ENCODE results near the gene ZNF438.

The ZNF438 gene

DNA sequence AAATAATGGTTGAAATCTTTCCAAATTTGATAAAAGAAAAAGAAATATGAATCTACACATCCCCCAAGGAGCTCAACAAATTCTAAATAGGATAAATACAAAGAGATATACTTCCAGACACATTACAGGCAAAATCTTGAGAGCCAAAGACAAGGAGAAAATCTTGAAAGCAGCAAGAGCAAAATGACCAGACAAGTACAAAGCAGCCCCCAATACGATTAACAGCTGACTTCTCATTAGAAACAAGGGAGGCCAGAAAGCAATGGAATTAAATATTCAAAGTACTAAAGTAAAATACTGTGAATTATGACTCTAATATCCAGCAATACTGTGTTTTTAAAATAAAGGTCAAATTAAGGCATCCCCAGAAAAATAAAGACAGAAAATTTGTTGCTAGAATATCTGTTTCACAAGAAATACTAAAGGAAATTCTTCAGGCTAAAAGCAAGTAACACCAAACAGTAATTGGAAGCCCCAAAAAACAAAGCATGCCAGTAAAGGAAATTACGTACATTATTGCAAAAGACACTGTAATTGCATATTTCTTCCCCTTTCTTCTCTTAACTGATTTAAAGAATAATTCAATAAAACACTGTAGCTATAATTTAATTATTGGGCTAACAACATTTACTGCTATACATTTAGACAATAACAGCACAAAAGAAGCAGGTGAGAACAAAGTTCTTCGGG lies 36.4 kb downstream of the ZNF438 start:
- no peak for TF ChIP-seq CTCF (IDR thresholded peaks at IDR 0.05; ENCODE audit: borderline replicate concordance, insufficient read depth, low read depth, low read length)
- H3K4me3 ChIP-seq (ENCODE audit: low read depth, low read length) = no peak overlapping the region

DNA sequence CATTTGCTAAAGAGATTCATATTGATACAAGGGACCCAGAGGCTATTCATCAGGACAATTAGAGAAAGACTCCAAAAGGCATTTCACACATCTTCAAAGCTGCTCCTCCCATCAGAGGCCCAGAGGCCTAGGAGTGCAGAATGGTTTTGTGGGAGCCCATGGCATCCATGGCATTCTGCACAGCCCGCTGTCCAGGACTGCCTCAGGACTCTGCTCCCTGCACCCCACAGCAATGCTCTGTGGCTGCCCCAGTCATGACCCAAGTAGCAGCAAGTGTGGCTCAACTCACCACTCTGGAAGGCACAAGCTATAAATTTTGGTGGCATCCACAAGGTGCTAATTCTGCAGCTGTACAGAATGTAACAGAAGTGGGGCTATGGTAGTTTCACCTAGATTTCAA lies 38.5 kb downstream of the ZNF438 start:
- no peak for TF ChIP-seq CTCF (IDR thresholded peaks at IDR 0.05; ENCODE audit: borderline replicate concordance, insufficient read depth, low read depth, low read length)
- no peak overlapping the region for H3K4me3 ChIP-seq (ENCODE audit: low read depth, low read length)

DNA sequence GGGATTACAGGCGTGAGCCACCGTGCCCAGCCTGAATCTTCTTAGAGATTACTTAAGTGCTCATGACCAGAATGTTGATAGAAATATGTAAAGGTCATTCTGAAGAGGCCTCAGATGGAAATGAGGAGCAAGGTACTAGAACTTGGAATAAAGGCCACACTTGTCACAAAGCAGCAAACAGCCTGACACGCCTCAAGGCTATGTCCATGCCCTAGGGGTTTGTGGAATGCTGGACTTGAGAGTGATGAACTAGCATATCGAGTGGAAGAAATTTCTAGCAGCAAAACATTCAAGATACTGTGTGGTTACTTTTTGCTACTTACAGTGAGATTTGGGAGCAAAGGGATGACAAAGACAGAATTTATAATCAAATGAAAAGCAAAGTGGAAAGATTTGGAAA lies 39.0 kb downstream of the ZNF438 start:
- no peak for TF ChIP-seq CTCF (IDR thresholded peaks at IDR 0.05; ENCODE audit: borderline replicate concordance, insufficient read depth, low read depth, low read length)
- no peak overlapping the region for H3K4me3 ChIP-seq (ENCODE audit: low read depth, low read length)

- no peak for TF ChIP-seq CTCF (IDR thresholded peaks at IDR 0.05; ENCODE audit: borderline replicate concordance, insufficient read depth, low read depth, low read length)
These were observed 40.0 kb downstream of the ZNF438 start for GRCh38 chr10:30991647-30992011.

GRCh38 chr10:30990971-30991646 lies 40.6 kb downstream of the ZNF438 start:
- H3K4me3 ChIP-seq (ENCODE audit: low read depth, low read length) = no peak overlapping the region
- no peak for TF ChIP-seq CTCF (IDR thresholded peaks at IDR 0.05; ENCODE audit: borderline replicate concordance, insufficient read depth, low read depth, low read length)

More at GRCh38 chr10:30991647-30992011, 40.0 kb downstream of the ZNF438 start:
- no peak overlapping the region for H3K4me3 ChIP-seq (ENCODE audit: low read depth, low read length)

- H3K4me3 ChIP-seq (ENCODE audit: low read depth, low read length) = no peak overlapping the region
- TF ChIP-seq CTCF (IDR thresholded peaks at IDR 0.05; ENCODE audit: borderline replicate concordance, insufficient read depth, low read depth, low read length) = no peak
These were observed 41.3 kb downstream of the ZNF438 start for GRCh38 chr10:30990351-30990750.
